HepG2 (cell line): Measurements from ENCODE around the gene SWSAP1. TPM values are rescaled to one million over a fixed set of nuclear protein-coding genes. Genes with fewer than 3 reads are reported as not detected.
A peak's percentile ranks its signal among the peaks of the same experiment; 100 is the strongest.

Experiments used
- EP300 ChIP-seq, 3 experiments: sonication (generic) in 1 of 3; formaldehyde crosslinking in 1 of 3; IDR thresholded peaks; 2 replicates each; pipeline versions ENCODE4 v1.5.1 to v1.6.1; 2011 to 2020; ENCODE audit warnings: low read depth in 2 of 3, low read length in 2 of 3, borderline replicate concordance in 1 of 3, improper control_type of control experiment in 1 of 3, mild to moderate bottlenecking in 1 of 3, missing genetic modification reagents in 1 of 3, moderate library complexity in 1 of 3
- MEF2D ChIP-seq: sonication (generic); formaldehyde crosslinking; IDR thresholded peaks from 2 replicates; pipeline ENCODE4 v1.5.1; 2020; ENCODE audit warnings: mild to moderate bottlenecking, missing genetic modification reagents
- NR2F1 ChIP-seq, 2 experiments: fragments of 450-650 bp in 1 of 2; formaldehyde crosslinking in 1 of 2; IDR thresholded peaks; 2 replicates each; pipeline versions ENCODE4 v1.5.0 to v1.6.1; 2016 to 2020; ENCODE audit warnings: mild to moderate bottlenecking in 1 of 2, missing compliant biosample characterization in 1 of 2, missing genetic modification reagents in 1 of 2, moderate library complexity in 1 of 2
- NR2F2 ChIP-seq: IDR thresholded peaks from 2 replicates; pipeline ENCODE4 v1.6.1; 2012; ENCODE audit warnings: low read depth, inconsistent platforms, borderline replicate concordance
- RERE ChIP-seq: IDR thresholded peaks from 2 replicates; pipeline ENCODE4 v1.6.1; 2016; ENCODE audit warnings: low read depth, missing genetic modification reagents, missing compliant biosample characterization
- REXO4 ChIP-seq: sonication (generic); formaldehyde crosslinking; IDR thresholded peaks from 2 replicates; pipeline ENCODE4 v1.8.0; 2022; ENCODE audit warnings: missing genetic modification reagents, mild to moderate bottlenecking, borderline replicate concordance
- SMAD1 ChIP-seq: sonication (generic); formaldehyde crosslinking; IDR thresholded peaks from 2 replicates; pipeline ENCODE4 v1.4.0; 2020; ENCODE audit warnings: missing genetic modification reagents, low read depth, mild to moderate bottlenecking, borderline replicate concordance
- ZFP90 ChIP-seq: sonication (generic); formaldehyde crosslinking; IDR thresholded peaks from 2 replicates; pipeline ENCODE4 v1.8.0; 2022; ENCODE audit warnings: missing genetic modification reagents, mild to moderate bottlenecking, inconsistent platforms, borderline replicate concordance
- ZNF468 ChIP-seq: sonication (generic); formaldehyde crosslinking; IDR thresholded peaks from 2 replicates; pipeline ENCODE4 v1.8.0; 2022; ENCODE audit warnings: mild to moderate bottlenecking, moderate library complexity, missing genetic modification reagents
- ZNF564 ChIP-seq: sonication (generic); formaldehyde crosslinking; IDR thresholded peaks from 2 replicates; pipeline ENCODE4 v1.8.1; 2023; ENCODE audit warnings: mild to moderate bottlenecking, missing genetic modification reagents
- ZSCAN12 ChIP-seq: sonication (generic); formaldehyde crosslinking; IDR thresholded peaks from 2 replicates; pipeline ENCODE4 v1.9.0; 2021; ENCODE audit warnings: mild to moderate bottlenecking, missing genetic modification reagents
- polyA plus RNA-seq, 8 experiments: library from polyadenylated mRNA; depleted of rRNA in 3 of 8; stranded (reverse) in 7 of 8; unstranded in 1 of 8; fragments of >200 nt; fragmentation: Illumina TruSeq in 4 of 8; extraction: Trizol in 4 of 8; gene quantifications; 2 replicates each; pipeline versions ENCODE4 v1.2.1 to v1.2.3, GENCODE V29; 2011 to 2016; ENCODE audit warnings: low read depth in 4 of 8, missing spikeins in 1 of 8, mixed read lengths in 1 of 8; ENCODE audit not compliant: insufficient read depth in 1 of 8
- total RNA-seq, 5 experiments: library from RNA; depleted of rRNA; stranded (reverse); fragments of >200 nt; fragmentation: Illumina TruSeq; extraction: Trizol; gene quantifications; 2 replicates each; pipeline ENCODE4 v1.2.3, GENCODE V29; 2016; ENCODE audit warnings: low read depth in 1 of 5
- TF ChIP-seq, protein P1 (sequence below): sonication (generic); formaldehyde crosslinking; IDR thresholded peaks from 2 replicates; pipeline ENCODE4 v1.4.0; 2020; ENCODE audit warnings: missing genetic modification reagents, borderline replicate concordance
- TF ChIP-seq, protein P2 (sequence below): sonication (generic); formaldehyde crosslinking; IDR thresholded peaks from 2 replicates; pipeline ENCODE4 v1.5.0; 2020; ENCODE audit warnings: mild to moderate bottlenecking, missing genetic modification reagents

SWSAP1 gene
- total and polyA plus RNA-seq, 2 of the 13 experiments (the other 11 are each of a cell fraction or from before 2014, with no cell fraction given), result 2.7 to 3.3 TPM

GRCh38 chr19:11374433-11375142, at the start of gene SWSAP1 (continued):
- TF ChIP-seq RERE (CRISPR knock-in tag) (no peak), NR2F1 (CRISPR knock-in tag; IDR thresholded peaks at IDR 0.05) (no peak), EP300 (IDR thresholded peaks at IDR 0.05; ENCODE audit: low read depth in 2 of 2, low read length in 2 of 2) (no peak), EP300 (CRISPR knock-in tag; IDR thresholded peaks at IDR 0.05; ENCODE audit: borderline replicate concordance) (no peak; the same call in 1 of the 2 replicates), ZFP90 (CRISPR knock-in tag) (no peak), MEF2D (peak; percentile 57), SMAD1 (CRISPR knock-in tag) (no peak), ZSCAN12 (no peak), REXO4 (CRISPR knock-in tag) (no peak), ZNF564 (0 out of 2 replicates have a peak, but pooled peaks have one; percentile 6), ZNF468 (CRISPR knock-in tag) (no peak), NR2F2 (no peak)
- TF ChIP-seq, protein P1, sequence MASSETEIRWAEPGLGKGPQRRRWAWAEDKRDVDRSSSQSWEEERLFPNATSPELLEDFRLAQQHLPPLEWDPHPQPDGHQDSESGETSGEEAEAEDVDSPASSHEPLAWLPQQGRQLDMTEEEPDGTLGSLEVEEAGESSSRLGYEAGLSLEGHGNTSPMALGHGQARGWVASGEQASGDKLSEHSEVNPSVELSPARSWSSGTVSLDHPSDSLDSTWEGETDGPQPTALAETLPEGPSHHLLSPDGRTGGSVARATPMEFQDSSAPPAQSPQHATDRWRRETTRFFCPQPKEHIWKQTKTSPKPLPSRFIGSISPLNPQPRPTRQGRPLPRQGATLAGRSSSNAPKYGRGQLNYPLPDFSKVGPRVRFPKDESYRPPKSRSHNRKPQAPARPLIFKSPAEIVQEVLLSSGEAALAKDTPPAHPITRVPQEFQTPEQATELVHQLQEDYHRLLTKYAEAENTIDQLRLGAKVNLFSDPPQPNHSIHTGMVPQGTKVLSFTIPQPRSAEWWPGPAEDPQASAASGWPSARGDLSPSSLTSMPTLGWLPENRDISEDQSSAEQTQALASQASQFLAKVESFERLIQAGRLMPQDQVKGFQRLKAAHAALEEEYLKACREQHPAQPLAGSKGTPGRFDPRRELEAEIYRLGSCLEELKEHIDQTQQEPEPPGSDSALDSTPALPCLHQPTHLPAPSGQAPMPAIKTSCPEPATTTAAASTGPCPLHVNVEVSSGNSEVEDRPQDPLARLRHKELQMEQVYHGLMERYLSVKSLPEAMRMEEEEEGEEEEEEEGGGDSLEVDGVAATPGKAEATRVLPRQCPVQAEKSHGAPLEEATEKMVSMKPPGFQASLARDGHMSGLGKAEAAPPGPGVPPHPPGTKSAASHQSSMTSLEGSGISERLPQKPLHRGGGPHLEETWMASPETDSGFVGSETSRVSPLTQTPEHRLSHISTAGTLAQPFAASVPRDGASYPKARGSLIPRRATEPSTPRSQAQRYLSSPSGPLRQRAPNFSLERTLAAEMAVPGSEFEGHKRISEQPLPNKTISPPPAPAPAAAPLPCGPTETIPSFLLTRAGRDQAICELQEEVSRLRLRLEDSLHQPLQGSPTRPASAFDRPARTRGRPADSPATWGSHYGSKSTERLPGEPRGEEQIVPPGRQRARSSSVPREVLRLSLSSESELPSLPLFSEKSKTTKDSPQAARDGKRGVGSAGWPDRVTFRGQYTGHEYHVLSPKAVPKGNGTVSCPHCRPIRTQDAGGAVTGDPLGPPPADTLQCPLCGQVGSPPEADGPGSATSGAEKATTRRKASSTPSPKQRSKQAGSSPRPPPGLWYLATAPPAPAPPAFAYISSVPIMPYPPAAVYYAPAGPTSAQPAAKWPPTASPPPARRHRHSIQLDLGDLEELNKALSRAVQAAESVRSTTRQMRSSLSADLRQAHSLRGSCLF (CRISPR knock-in tag), result no peak
- TF ChIP-seq, protein P2, sequence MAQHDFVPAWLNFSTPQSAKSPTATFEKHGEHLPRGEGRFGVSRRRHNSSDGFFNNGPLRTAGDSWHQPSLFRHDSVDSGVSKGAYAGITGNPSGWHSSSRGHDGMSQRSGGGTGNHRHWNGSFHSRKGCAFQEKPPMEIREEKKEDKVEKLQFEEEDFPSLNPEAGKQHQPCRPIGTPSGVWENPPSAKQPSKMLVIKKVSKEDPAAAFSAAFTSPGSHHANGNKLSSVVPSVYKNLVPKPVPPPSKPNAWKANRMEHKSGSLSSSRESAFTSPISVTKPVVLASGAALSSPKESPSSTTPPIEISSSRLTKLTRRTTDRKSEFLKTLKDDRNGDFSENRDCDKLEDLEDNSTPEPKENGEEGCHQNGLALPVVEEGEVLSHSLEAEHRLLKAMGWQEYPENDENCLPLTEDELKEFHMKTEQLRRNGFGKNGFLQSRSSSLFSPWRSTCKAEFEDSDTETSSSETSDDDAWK (CRISPR knock-in tag), result no peak
